Measurements from ENCODE around the gene PTPRG. TPM values are rescaled to one million over a fixed set of nuclear protein-coding genes. Genes with fewer than 3 reads are reported as not detected.

Gene PTPRG
- total RNA-seq, 2 experiments from 2014 or later = 0.13 to 0.70 TPM

- Histone ChIP-seq H3K36me3 (ENCODE audit: insufficient read depth, low read length) (no peaks in the 10 kb centered on the region), H3K79me2 (ENCODE audit: insufficient read depth, low read depth, low read length) (no peaks in the 10 kb centered on the region), H3K27ac (ENCODE audit: low read depth, low read length, poor library complexity, severe bottlenecking) (no peak overlapping the region), H4K20me1 (ENCODE audit: insufficient read depth, low read length) (no peaks in the 10 kb centered on the region), H3K9me3 (ENCODE audit: low read length) (no peaks in the 10 kb centered on the region), H2AFZ (ENCODE audit: low read length) (no peak overlapping the region), H3K4me2 (ENCODE audit: low read length) (no peak overlapping the region), H3K9me2 (ENCODE audit: insufficient read depth, low read length) (no peaks in the 10 kb centered on the region), H3K4me3 (ENCODE audit: low read depth, low read length, poor library complexity, severe bottlenecking) (no peak overlapping the region), H3K4me1 (ENCODE audit: insufficient read depth, low read length, poor library complexity, severe bottlenecking) (no peaks in the 10 kb centered on the region)
- POLR2A ChIA-PET = no interaction called here
- intact Hi-C loops (cut with micrococcal nuclease; ENCODE audit: unreplicated experiment) = no loop called here
- no peak for TF ChIP-seq CTCF (conservative IDR thresholded peaks at IDR 0.05; ENCODE audit: low read length)
- TF ChIP-seq EZH2phosphoT487 (IDR thresholded peaks at IDR 0.05; ENCODE audit: borderline replicate concordance, low read depth, low read length) = no peak
- no peak for DNase-seq (ENCODE audit: low spot score)
- CTCF ChIA-PET (ENCODE audit: unreplicated experiment) = no interaction called here
- BruUV-seq (replicated peaks) = no TSS peak
Observed at GRCh38 chr3:61573441-61573840, 12.1 kb downstream of the PTPRG start.

- H3K4me2 ChIP-seq (ENCODE audit: low read length) = no peak overlapping the region
- intact Hi-C loops (cut with micrococcal nuclease; ENCODE audit: unreplicated experiment) = no loop called here
- H3K9me2 ChIP-seq (ENCODE audit: insufficient read depth, low read length) = no peaks in the 10 kb centered on the region
- H2AFZ ChIP-seq (ENCODE audit: low read length) = no peak overlapping the region
- no peaks in the 10 kb centered on the region for H4K20me1 ChIP-seq (ENCODE audit: insufficient read depth, low read length)
- DNase-seq (ENCODE audit: low spot score) = no peak
- no TSS peak for BruUV-seq (replicated peaks)
- ChIA-PET POLR2A (interaction anchor here (0.7 kb wide), 1 partner anchor 1089 kb away, joined by 3 read pairs; no protein-coding TSS in a partner anchor), CTCF (ENCODE audit: unreplicated experiment) (no interaction called here)
- H3K36me3 ChIP-seq (ENCODE audit: insufficient read depth, low read length) = no peaks in the 10 kb centered on the region
- no peaks in the 10 kb centered on the region for H3K79me2 ChIP-seq (ENCODE audit: insufficient read depth, low read depth, low read length)
- no peaks in the 10 kb centered on the region for H3K4me1 ChIP-seq (ENCODE audit: insufficient read depth, low read length, poor library complexity, severe bottlenecking)
- H3K9me3 ChIP-seq (ENCODE audit: low read length) = no peaks in the 10 kb centered on the region
- H3K27ac ChIP-seq (ENCODE audit: low read depth, low read length, poor library complexity, severe bottlenecking) = no peak overlapping the region
- TF ChIP-seq EZH2phosphoT487 (IDR thresholded peaks at IDR 0.05; ENCODE audit: borderline replicate concordance, low read depth, low read length) (no peak), CTCF (conservative IDR thresholded peaks at IDR 0.05; ENCODE audit: low read length) (no peak)
- H3K4me3 ChIP-seq (ENCODE audit: low read depth, low read length, poor library complexity, severe bottlenecking) = no peak overlapping the region
Observed at GRCh38 chr3:61574854-61575253, 13.5 kb downstream of the PTPRG start.

GRCh38 chr3:61575893-61576292 lies 14.5 kb downstream of the PTPRG start:
- no peaks in the 10 kb centered on the region for H3K9me2 ChIP-seq (ENCODE audit: insufficient read depth, low read length)
- CTCF ChIA-PET (ENCODE audit: unreplicated experiment) = no interaction called here
- intact Hi-C loops (cut with micrococcal nuclease; ENCODE audit: unreplicated experiment) = no loop called here
- H3K4me1 ChIP-seq (ENCODE audit: insufficient read depth, low read length, poor library complexity, severe bottlenecking) = no peaks in the 10 kb centered on the region
- DNase-seq (ENCODE audit: low spot score) = no peak
- BruUV-seq (replicated peaks) = no TSS peak
- H3K36me3 ChIP-seq (ENCODE audit: insufficient read depth, low read length) = no peaks in the 10 kb centered on the region
- H3K27ac ChIP-seq (ENCODE audit: low read depth, low read length, poor library complexity, severe bottlenecking) = no peak overlapping the region
- no peaks in the 10 kb centered on the region for H3K79me2 ChIP-seq (ENCODE audit: insufficient read depth, low read depth, low read length)
- H3K9me3 ChIP-seq (ENCODE audit: low read length) = no peaks in the 10 kb centered on the region
- H3K4me3 ChIP-seq (ENCODE audit: low read depth, low read length, poor library complexity, severe bottlenecking) = no peak overlapping the region
- H4K20me1 ChIP-seq (ENCODE audit: insufficient read depth, low read length) = no peaks in the 10 kb centered on the region
- no peak overlapping the region for H2AFZ ChIP-seq (ENCODE audit: low read length)
- no peak overlapping the region for H3K4me2 ChIP-seq (ENCODE audit: low read length)
- POLR2A ChIA-PET = no interaction called here
- TF ChIP-seq EZH2phosphoT487 (IDR thresholded peaks at IDR 0.05; ENCODE audit: borderline replicate concordance, low read depth, low read length) = no peak
- no peak for TF ChIP-seq CTCF (conservative IDR thresholded peaks at IDR 0.05; ENCODE audit: low read length)
